MM.1S (cell line): ENCODE measurements around the gene GPRIN1.

ENCODE experiments used
- CTCF ChIP-seq: fragments of 300-600 bp; sonication (generic); IDR thresholded peaks from 2 replicates; pipeline ENCODE4 v1.5.1; 2016; ENCODE audit warnings: antibody characterized with exemption, low read length, mixed read lengths
- EZH2 ChIP-seq: fragments of 300-600 bp; sonication (generic); optimal IDR thresholded peaks from 2 replicates; pipeline ENCODE3; 2017; ENCODE audit warnings: low read depth, mild to moderate bottlenecking, antibody characterized with exemption, low read length, mixed read lengths

GRCh38 chr5:176568657-176569056 is 41.3 kb downstream of the GPRIN1 start:
- TF ChIP-seq CTCF: no peak
- no peak for TF ChIP-seq EZH2
